ENCODE data around the gene ATAT1.

The ATAT1 gene

GRCh38 chr6:30613251-30614043 lies 13.2 kb upstream of the ATAT1 start:
- Histone ChIP-seq H3K27ac (ENCODE audit: low read length) (peak overlapping the region; percentile 56), H3K27me3 (ENCODE audit: control insufficient read depth in 1 of 2, insufficient read depth in 2 of 2, low read length in 2 of 2) (no peaks in the 10 kb centered on the region), H3K9me3 (ENCODE audit: control insufficient read depth in 2 of 2, low read length in 2 of 2) (no peaks in the 10 kb centered on the region), H3K4me3 (ENCODE audit: low read length in 2 of 2) (peak overlapping the region; percentile 76 to 94), H3K9ac (ENCODE audit: low read length in 2 of 2) (peak overlapping the region in 1 of 2 donors; percentile 78), H3K36me3 (ENCODE audit: control insufficient read depth in 2 of 2, insufficient read depth in 2 of 2, low read length in 2 of 2) (peaks cover 22 to 26% of the 10 kb centered on the region in 2 donors), H3K4me1 (ENCODE audit: control insufficient read depth, insufficient read depth, low read length) (peaks cover 34% of the 10 kb centered on the region)

GRCh38 chr6:30614044-30614842 lies 12.4 kb upstream of the ATAT1 start:
- Histone ChIP-seq H3K4me3 (ENCODE audit: low read length in 2 of 2) (peak overlapping the region; percentile 76 to 94), H3K36me3 (ENCODE audit: control insufficient read depth in 2 of 2, insufficient read depth in 2 of 2, low read length in 2 of 2) (peaks cover 14 to 18% of the 10 kb centered on the region in 2 donors), H3K27ac (ENCODE audit: low read length) (peak overlapping the region; percentile 56), H3K9ac (ENCODE audit: low read length in 2 of 2) (peak overlapping the region; percentile 66 to 78), H3K9me3 (ENCODE audit: control insufficient read depth in 2 of 2, low read length in 2 of 2) (no peaks in the 10 kb centered on the region), H3K27me3 (ENCODE audit: control insufficient read depth in 1 of 2, insufficient read depth in 2 of 2, low read length in 2 of 2) (no peaks in the 10 kb centered on the region), H3K4me1 (ENCODE audit: control insufficient read depth, insufficient read depth, low read length) (peaks cover 35% of the 10 kb centered on the region)

- Histone ChIP-seq H3K36me3 (ENCODE audit: control insufficient read depth in 2 of 2, insufficient read depth in 2 of 2, low read length in 2 of 2) (peaks cover 16 to 18% of the 10 kb centered on the region in 2 donors), H3K4me1 (ENCODE audit: control insufficient read depth, insufficient read depth, low read length) (peaks cover 31% of the 10 kb centered on the region), H3K27ac (ENCODE audit: low read length) (peak overlapping the region; percentile 99), H3K9ac (ENCODE audit: low read length in 2 of 2) (peak overlapping the region; percentile 96 to 100), H3K4me3 (ENCODE audit: low read length in 2 of 2) (peak overlapping the region; percentile 76 to 94), H3K9me3 (ENCODE audit: control insufficient read depth in 2 of 2, low read length in 2 of 2) (no peaks in the 10 kb centered on the region), H3K27me3 (ENCODE audit: control insufficient read depth in 1 of 2, insufficient read depth in 2 of 2, low read length in 2 of 2) (no peaks in the 10 kb centered on the region)
Measured at GRCh38 chr6:30614843-30615218, 11.8 kb upstream of the ATAT1 start.

GRCh38 chr6:30615219-30615957 lies 11.3 kb upstream of the ATAT1 start:
- H3K4me3 ChIP-seq (ENCODE audit: low read length in 2 of 2): peak overlapping the region; percentile 76 to 94
- peaks cover 31% of the 10 kb centered on the region for H3K4me1 ChIP-seq (ENCODE audit: control insufficient read depth, insufficient read depth, low read length)
- H3K36me3 ChIP-seq (ENCODE audit: control insufficient read depth in 2 of 2, insufficient read depth in 2 of 2, low read length in 2 of 2): peaks cover 16 to 18% of the 10 kb centered on the region in 2 donors

GRCh38 chr6:30615958-30616810 lies 10.5 kb upstream of the ATAT1 start:
- Histone ChIP-seq H3K9ac (ENCODE audit: low read length in 2 of 2) (peak overlapping the region; percentile 96 to 100), H3K9me3 (ENCODE audit: control insufficient read depth in 2 of 2, low read length in 2 of 2) (no peaks in the 10 kb centered on the region), H3K27me3 (ENCODE audit: control insufficient read depth in 1 of 2, insufficient read depth in 2 of 2, low read length in 2 of 2) (no peaks in the 10 kb centered on the region), H3K4me1 (ENCODE audit: control insufficient read depth, insufficient read depth, low read length) (peaks cover 31% of the 10 kb centered on the region), H3K36me3 (ENCODE audit: control insufficient read depth in 2 of 2, insufficient read depth in 2 of 2, low read length in 2 of 2) (peaks cover 19 to 23% of the 10 kb centered on the region in 2 donors), H3K4me3 (ENCODE audit: low read length in 2 of 2) (peak overlapping the region; percentile 76 to 94), H3K27ac (ENCODE audit: low read length) (peak overlapping the region; percentile 99)

More at GRCh38 chr6:30615219-30615957, 11.3 kb upstream of the ATAT1 start:
- Histone ChIP-seq H3K27ac (ENCODE audit: low read length) (peak overlapping the region; percentile 99), H3K9ac (ENCODE audit: low read length in 2 of 2) (peak overlapping the region; percentile 96 to 100), H3K9me3 (ENCODE audit: control insufficient read depth in 2 of 2, low read length in 2 of 2) (no peaks in the 10 kb centered on the region), H3K27me3 (ENCODE audit: control insufficient read depth in 1 of 2, insufficient read depth in 2 of 2, low read length in 2 of 2) (no peaks in the 10 kb centered on the region)

GRCh38 chr6:30616811-30617564 lies 9.7 kb upstream of the ATAT1 start, which contains the start of gene PPP1R10:
Gene PPP1R10, minus strand, starts transcription at chr6:30617243. Its CDS starts 7,299 bp downstream, at chr6:30609944.
- Histone ChIP-seq H3K4me3 (ENCODE audit: low read length in 2 of 2) (peak within 1 kb of the TSS; percentile 78 to 94), H3K27me3 (ENCODE audit: control insufficient read depth in 1 of 2, insufficient read depth in 2 of 2, low read length in 2 of 2) (no peaks in the 10 kb centered on the region), H3K9me3 (ENCODE audit: control insufficient read depth in 2 of 2, low read length in 2 of 2) (no peaks in the 10 kb centered on the region), H3K36me3 (ENCODE audit: control insufficient read depth in 2 of 2, insufficient read depth in 2 of 2, low read length in 2 of 2) (peaks cover 19 to 23% of the 10 kb centered on the region in 2 donors), H3K27ac (ENCODE audit: low read length) (peak within 1 kb of the TSS; percentile 99), H3K9ac (ENCODE audit: low read length in 2 of 2) (peak within 1 kb of the TSS; percentile 96 to 100), H3K4me1 (ENCODE audit: control insufficient read depth, insufficient read depth, low read length) (peaks cover 26% of the 10 kb centered on the region)

- Histone ChIP-seq H3K27me3 (ENCODE audit: control insufficient read depth in 1 of 2, insufficient read depth in 2 of 2, low read length in 2 of 2) (no peaks in the 10 kb centered on the region), H3K4me3 (ENCODE audit: low read length in 2 of 2) (peak within 1 kb of the TSS; percentile 78 to 94), H3K9me3 (ENCODE audit: control insufficient read depth in 2 of 2, low read length in 2 of 2) (no peaks in the 10 kb centered on the region), H3K27ac (ENCODE audit: low read length) (peak within 1 kb of the TSS; percentile 99), H3K36me3 (ENCODE audit: control insufficient read depth in 2 of 2, insufficient read depth in 2 of 2, low read length in 2 of 2) (peaks cover 23 to 26% of the 10 kb centered on the region in 2 donors), H3K4me1 (ENCODE audit: control insufficient read depth, insufficient read depth, low read length) (peaks cover 24% of the 10 kb centered on the region), H3K9ac (ENCODE audit: low read length in 2 of 2) (peak within 1 kb of the TSS; percentile 96 to 100)
Measured at GRCh38 chr6:30617565-30618269, 9.0 kb upstream of the ATAT1 start, which contains the start of gene MRPS18B. Gene MRPS18B, plus strand, starts transcription at chr6:30617840. Its CDS starts 26 bp downstream, at chr6:30617866.

- Histone ChIP-seq H3K27me3 (ENCODE audit: control insufficient read depth in 1 of 2, insufficient read depth in 2 of 2, low read length in 2 of 2) (no peaks in the 10 kb centered on the region), H3K36me3 (ENCODE audit: control insufficient read depth in 2 of 2, insufficient read depth in 2 of 2, low read length in 2 of 2) (peaks cover 27 to 28% of the 10 kb centered on the region in 2 donors), H3K4me1 (ENCODE audit: control insufficient read depth, insufficient read depth, low read length) (peaks cover 19% of the 10 kb centered on the region), H3K27ac (ENCODE audit: low read length) (peak overlapping the region; percentile 99), H3K9ac (ENCODE audit: low read length in 2 of 2) (peak overlapping the region; percentile 82 to 100), H3K4me3 (ENCODE audit: low read length in 2 of 2) (peak overlapping the region; percentile 78 to 94), H3K9me3 (ENCODE audit: control insufficient read depth in 2 of 2, low read length in 2 of 2) (no peaks in the 10 kb centered on the region)
Measured at GRCh38 chr6:30618270-30618797, 8.3 kb upstream of the ATAT1 start.
